HepG2 (cell line): ENCODE results near the gene RASA3. TPM values are rescaled to one million over a fixed set of nuclear protein-coding genes. Genes with fewer than 3 reads are reported as not detected.

Experiments used
- ATAC-seq: fragments of 200-7000 bp; cut with Tn5 transposase; 3 replicates; pipeline ENCODE4 v1.9.1; 2020; ENCODE audit warnings: mild to moderate bottlenecking, moderate library complexity
- BruUV-seq: library from RNA; stranded (reverse); fragments of 400-500 nt; replicated peaks from 2 replicates; lab custom pipeline; 2021; lab: Mats Ljungman, UMichigan
- CTCF ChIA-PET: fragments of 300-600 bp; formaldehyde crosslinking; extraction: SDS; loops from one replicate; lab custom pipeline; 2021; ENCODE audit warnings: low total read pairs, inconsistent platforms, low intra/inter-chr PET ratio; lab: Yijun Ruan, JAX
- POLR2A ChIA-PET: fragments of 350-600 bp; sonication (Branson Sonifier 250); formaldehyde crosslinking; loops from one replicate; lab custom pipeline; 2020; ENCODE audit warnings: antibody characterized with exemption, inconsistent platforms; lab: Yijun Ruan, JAX
- DNase-seq: peaks from one replicate; pipeline ENCODE4 v3.0.0-alpha.2; 2015; ENCODE audit warnings: low spot score
- FAIRE-seq: peaks from 3 replicates; lab custom pipeline; 2011; peaks lifted over from hg19 to GRCh38; lab: Jason Lieb, UNC
- H2AFZ ChIP-seq: one replicate; pipeline ENCODE4 v1.6.1; 2011; ENCODE audit warnings: low read length, inconsistent platforms
- H3K27ac ChIP-seq: fragments of 300-600 bp; 3 replicates; pipeline ENCODE4 v1.8.0; 2011; ENCODE audit warnings: mixed run types, mild to moderate bottlenecking, mixed read lengths, low read length, inconsistent platforms; ENCODE audit not compliant: insufficient read depth; ENCODE audit errors: extremely low read length
- H3K27me3 ChIP-seq, 2 experiments: fragments of 200-600 bp in 1 of 2; 2 replicates in 1 of 2; 3 replicates in 1 of 2; pipeline versions ENCODE4 v1.6.0 to v1.8.0; 2011; ENCODE audit warnings: low read length in 2 of 2, mild to moderate bottlenecking in 2 of 2, moderate library complexity in 2 of 2, inconsistent platforms in 1 of 2; ENCODE audit not compliant: insufficient read depth in 2 of 2, control insufficient read depth in 1 of 2
- H3K36me3 ChIP-seq, 2 experiments: fragments of 200-600 bp in 1 of 2; replicated peaks in 1 of 2; 2 replicates in 1 of 2; 3 replicates in 1 of 2; pipeline versions ENCODE4 v1.5.1 to v1.8.0; 2011; ENCODE audit warnings: low read length in 2 of 2, inconsistent platforms in 1 of 2; ENCODE audit not compliant: insufficient read depth in 2 of 2, control insufficient read depth in 1 of 2
- H3K4me1 ChIP-seq: 2 replicates; pipeline ENCODE4 v1.5.1; 2012; ENCODE audit warnings: low read length, inconsistent platforms; ENCODE audit not compliant: insufficient read depth
- H3K4me2 ChIP-seq: 2 replicates; pipeline ENCODE4 v1.6.0; 2011; ENCODE audit warnings: low read depth, low read length, inconsistent platforms
- H3K4me3 ChIP-seq, 3 experiments: fragments of 200-600 bp in 1 of 3; sonication (generic), shearing (Covaris generic) in 1 of 3; replicated peaks in 1 of 3; 2 replicates each; pipeline ENCODE4 v1.5.1; 2011 to 2016; ENCODE audit warnings: low read length in 3 of 3, inconsistent platforms in 2 of 3, low read depth in 2 of 3, mild to moderate bottlenecking in 2 of 3, control low read depth in 1 of 3, mixed read lengths in 1 of 3; ENCODE audit not compliant: insufficient read depth in 1 of 3
- H3K79me2 ChIP-seq: one replicate; pipeline ENCODE4 v1.6.1; 2011; ENCODE audit warnings: low read length, inconsistent platforms; ENCODE audit not compliant: insufficient read depth
- H3K9ac ChIP-seq: 2 replicates; pipeline ENCODE4 v1.6.0; 2011; ENCODE audit warnings: mild to moderate bottlenecking, low read depth, low read length, inconsistent platforms; ENCODE audit not compliant: insufficient read depth
- H3K9me3 ChIP-seq: 2 replicates; pipeline ENCODE4 v1.5.1; 2012; ENCODE audit warnings: mild to moderate bottlenecking, low read length
- H4K20me1 ChIP-seq: 2 replicates; pipeline ENCODE4 v1.6.0; 2011; ENCODE audit warnings: inconsistent platforms, mild to moderate bottlenecking, low read length, moderate library complexity; ENCODE audit not compliant: insufficient read depth
- CREM ChIP-seq, 2 experiments: sonication (generic) in 1 of 2; formaldehyde crosslinking in 1 of 2; IDR thresholded peaks; 2 replicates each; pipeline versions ENCODE4 v1.4.0 to v1.6.1; 2016 to 2020; ENCODE audit warnings: antibody characterized with exemption in 1 of 2, mild to moderate bottlenecking in 1 of 2, missing genetic modification reagents in 1 of 2
- HCFC1 ChIP-seq: fragments of 150-350 bp; IDR thresholded peaks from 2 replicates; pipeline ENCODE4 v1.6.1; 2014; ENCODE audit warnings: low read depth, low read length
- KLF15 ChIP-seq: sonication (generic); formaldehyde crosslinking; IDR thresholded peaks from 2 replicates; pipeline ENCODE4 v1.8.1; 2023; ENCODE audit warnings: borderline replicate concordance, mild to moderate bottlenecking, inconsistent platforms, missing genetic modification reagents, mixed read lengths
- LCORL ChIP-seq, 2 experiments: fragments of 450-650 bp in 1 of 2; sonication (generic) in 1 of 2; formaldehyde crosslinking in 1 of 2; IDR thresholded peaks; 2 replicates each; pipeline versions ENCODE4 v1.5.0 to v1.6.1; 2017 to 2020; ENCODE audit warnings: antibody characterized with exemption in 1 of 2, missing genetic modification reagents in 1 of 2
- MAZ ChIP-seq, 2 experiments: sonication (generic) in 1 of 2; formaldehyde crosslinking in 1 of 2; IDR thresholded peaks; 2 replicates each; pipeline versions ENCODE4 v1.5.0 to v1.6.1; 2012 to 2020; ENCODE audit warnings: low read depth in 2 of 2, mild to moderate bottlenecking in 2 of 2, borderline replicate concordance in 1 of 2, improper control_type of control experiment in 1 of 2, low read length in 1 of 2, missing genetic modification reagents in 1 of 2, moderate library complexity in 1 of 2
- NPAS2 ChIP-seq: sonication (generic); formaldehyde crosslinking; IDR thresholded peaks from 2 replicates; pipeline ENCODE4 v1.8.0; 2022; ENCODE audit warnings: mild to moderate bottlenecking, missing genetic modification reagents, borderline replicate concordance
- PHF8 ChIP-seq: sonication (generic); formaldehyde crosslinking; IDR thresholded peaks from 2 replicates; pipeline ENCODE4 v1.5.0; 2020; ENCODE audit warnings: missing genetic modification reagents
- ZFP36 ChIP-seq: fragments of 150-350 bp; IDR thresholded peaks from 2 replicates; pipeline ENCODE4 v1.6.1; 2018; ENCODE audit warnings: borderline replicate concordance, low read length, low read depth; ENCODE audit not compliant: partially characterized antibody
- ZNF12 ChIP-seq: sonication (generic); formaldehyde crosslinking; IDR thresholded peaks from 2 replicates; pipeline ENCODE4 v1.5.0; 2020; ENCODE audit warnings: missing genetic modification reagents
- WGBS: methylation state at CpG from one replicate; pipeline ENCODE4 v1.1.6; 2017; ENCODE audit warnings: low lambda C conversion rate; 5-methylcytosine and 5-hydroxymethylcytosine counted together
- in situ Hi-C: cut with HindIII; loops from 2 replicates; pipeline ENCODE4 v1.10.0; 2017; ENCODE audit warnings: low pct_unique_long_range_greater_than_20kb; ENCODE audit not compliant: extremely low pct_ligation_motif_present
- intact Hi-C: fragments of 100-400 bp; cut with micrococcal nuclease; formaldehyde crosslinking; loops from one replicate; pipeline ENCODE4 v1.10.0; 2022; ENCODE audit not compliant: unreplicated experiment
- polyA plus RNA-seq, 8 experiments: library from polyadenylated mRNA; depleted of rRNA in 3 of 8; stranded (reverse) in 7 of 8; unstranded in 1 of 8; fragments of >200 nt; fragmentation: Illumina TruSeq in 4 of 8; extraction: Trizol in 4 of 8; gene quantifications; 2 replicates each; pipeline versions ENCODE4 v1.2.1 to v1.2.3, GENCODE V29; 2011 to 2016; ENCODE audit warnings: low read depth in 4 of 8, missing spikeins in 1 of 8, mixed read lengths in 1 of 8; ENCODE audit not compliant: insufficient read depth in 1 of 8
- total RNA-seq, 5 experiments: library from RNA; depleted of rRNA; stranded (reverse); fragments of >200 nt; fragmentation: Illumina TruSeq; extraction: Trizol; gene quantifications; 2 replicates each; pipeline ENCODE4 v1.2.3, GENCODE V29; 2016; ENCODE audit warnings: low read depth in 1 of 5
- TF ChIP-seq, protein P1 (sequence below): sonication (generic); formaldehyde crosslinking; IDR thresholded peaks from 2 replicates; pipeline ENCODE4 v1.4.0; 2020; ENCODE audit warnings: mild to moderate bottlenecking, missing genetic modification reagents
- TF ChIP-seq, protein P2 (sequence below): fragments of 450-650 bp; IDR thresholded peaks from 2 replicates; pipeline ENCODE4 v1.6.1; 2017; ENCODE audit warnings: mild to moderate bottlenecking

Gene RASA3
- total and polyA plus RNA-seq, 2 of the 13 experiments (the other 11 are each of a cell fraction or from before 2014, with no cell fraction given), result 0.05 TPM; not detected in 1

GRCh38 chr13:113973218-113974164 lies 158.9 kb downstream of the RASA3 start, which contains the start of gene C13orf46 (continued):
- TF ChIP-seq LCORL (IDR thresholded peaks at IDR 0.05), result no peak
- no peak for TF ChIP-seq LCORL (CRISPR knock-in tag; IDR thresholded peaks at IDR 0.05)
- no peak for TF ChIP-seq PHF8 (CRISPR knock-in tag)
- TF ChIP-seq ZFP36, result no peak
- TF ChIP-seq MAZ (IDR thresholded peaks at IDR 0.05; ENCODE audit: borderline replicate concordance, low read depth, low read length), result no peak
- no peak for TF ChIP-seq MAZ (CRISPR knock-in tag; IDR thresholded peaks at IDR 0.05; ENCODE audit: low read depth)
- TF ChIP-seq, protein P1, sequence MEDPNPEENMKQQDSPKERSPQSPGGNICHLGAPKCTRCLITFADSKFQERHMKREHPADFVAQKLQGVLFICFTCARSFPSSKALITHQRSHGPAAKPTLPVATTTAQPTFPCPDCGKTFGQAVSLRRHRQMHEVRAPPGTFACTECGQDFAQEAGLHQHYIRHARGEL (CRISPR knock-in tag), result no peak
- TF ChIP-seq HCFC1, result no peak
- no peak for TF ChIP-seq KLF15 (CRISPR knock-in tag)
- no peak for TF ChIP-seq ZNF12 (CRISPR knock-in tag)
- TF ChIP-seq CREM (IDR thresholded peaks at IDR 0.05), result no peak
- no peak for TF ChIP-seq CREM (CRISPR knock-in tag; IDR thresholded peaks at IDR 0.05)

DNA sequence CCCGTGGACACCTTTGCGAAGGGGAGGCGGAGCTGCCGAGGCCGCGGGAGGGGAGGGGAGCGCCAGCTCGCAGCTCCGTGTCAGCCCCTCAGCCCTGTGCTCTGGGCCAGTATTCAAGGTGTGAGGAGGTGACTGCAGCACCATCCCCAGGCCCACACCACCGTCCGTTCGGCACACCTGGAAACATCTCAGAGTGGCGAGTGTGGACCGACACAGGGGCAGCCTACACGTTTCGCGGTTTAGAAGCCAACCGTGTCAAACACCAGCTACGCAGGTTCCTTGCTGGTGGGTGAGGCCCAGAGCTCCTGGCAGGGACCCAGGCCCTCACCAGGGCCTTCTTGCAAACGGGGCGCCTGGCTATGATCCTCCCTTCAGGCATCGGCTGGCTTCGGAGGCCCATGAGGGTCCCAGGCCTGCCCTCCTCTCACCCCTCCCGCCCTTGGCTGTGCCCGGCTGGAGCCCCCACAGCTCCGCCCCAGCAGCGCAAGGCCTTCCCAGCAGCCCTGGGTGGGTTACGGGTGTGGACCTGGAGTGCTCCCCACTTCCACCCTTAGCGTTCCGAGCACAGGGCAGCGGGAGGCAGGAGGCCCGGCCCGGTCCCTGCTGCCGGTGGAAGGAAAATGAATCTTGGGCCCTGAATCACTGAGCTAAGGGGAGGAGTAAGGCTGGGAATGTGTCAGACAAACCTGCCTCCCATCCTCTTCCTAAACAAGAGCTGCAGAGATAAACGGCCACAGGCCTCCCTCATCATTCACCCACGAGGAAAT lies 159.8 kb downstream of the RASA3 start:
- H3K27ac ChIP-seq, result no peak overlapping the region
- no peak for TF ChIP-seq NPAS2 (CRISPR knock-in tag)
- TF ChIP-seq, protein P1 (CRISPR knock-in tag), result no peak
- TF ChIP-seq, protein P2, sequence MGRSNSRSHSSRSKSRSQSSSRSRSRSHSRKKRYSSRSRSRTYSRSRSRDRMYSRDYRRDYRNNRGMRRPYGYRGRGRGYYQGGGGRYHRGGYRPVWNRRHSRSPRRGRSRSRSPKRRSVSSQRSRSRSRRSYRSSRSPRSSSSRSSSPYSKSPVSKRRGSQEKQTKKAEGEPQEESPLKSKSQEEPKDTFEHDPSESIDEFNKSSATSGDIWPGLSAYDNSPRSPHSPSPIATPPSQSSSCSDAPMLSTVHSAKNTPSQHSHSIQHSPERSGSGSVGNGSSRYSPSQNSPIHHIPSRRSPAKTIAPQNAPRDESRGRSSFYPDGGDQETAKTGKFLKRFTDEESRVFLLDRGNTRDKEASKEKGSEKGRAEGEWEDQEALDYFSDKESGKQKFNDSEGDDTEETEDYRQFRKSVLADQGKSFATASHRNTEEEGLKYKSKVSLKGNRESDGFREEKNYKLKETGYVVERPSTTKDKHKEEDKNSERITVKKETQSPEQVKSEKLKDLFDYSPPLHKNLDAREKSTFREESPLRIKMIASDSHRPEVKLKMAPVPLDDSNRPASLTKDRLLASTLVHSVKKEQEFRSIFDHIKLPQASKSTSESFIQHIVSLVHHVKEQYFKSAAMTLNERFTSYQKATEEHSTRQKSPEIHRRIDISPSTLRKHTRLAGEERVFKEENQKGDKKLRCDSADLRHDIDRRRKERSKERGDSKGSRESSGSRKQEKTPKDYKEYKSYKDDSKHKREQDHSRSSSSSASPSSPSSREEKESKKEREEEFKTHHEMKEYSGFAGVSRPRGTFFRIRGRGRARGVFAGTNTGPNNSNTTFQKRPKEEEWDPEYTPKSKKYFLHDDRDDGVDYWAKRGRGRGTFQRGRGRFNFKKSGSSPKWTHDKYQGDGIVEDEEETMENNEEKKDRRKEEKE, result no peak
- intact Hi-C loops (no loop called here), in situ Hi-C loops (no loop called here)
- H3K79me2 ChIP-seq, result no peaks in the 10 kb centered on the region
- H3K4me3 ChIP-seq, result no peak overlapping the region
- no peak for FAIRE-seq
- 75% methylated on average over 9 of the region's 36 CpGs for WGBS
- peaks cover 11 to 47% of the 10 kb centered on the region in 2 experiments for H3K27me3 ChIP-seq
- POLR2A ChIA-PET, result no interaction called here
- H3K9me3 ChIP-seq, result no peaks in the 10 kb centered on the region
- no peaks in the 10 kb centered on the region for H4K20me1 ChIP-seq
- no peak overlapping the region for H3K4me2 ChIP-seq
- no TSS peak for BruUV-seq
- H3K4me1 ChIP-seq, result no peaks in the 10 kb centered on the region
- H3K36me3 ChIP-seq, result no peaks in the 10 kb centered on the region
- CTCF ChIA-PET, result no interaction called here
- DNase-seq, result no peak
- H3K9ac ChIP-seq, result no peak overlapping the region
- H2AFZ ChIP-seq, result no peak overlapping the region
- ATAC-seq, result no peak
